ENCODE measurements around the gene ACOXL.

ACOXL gene

DNA sequence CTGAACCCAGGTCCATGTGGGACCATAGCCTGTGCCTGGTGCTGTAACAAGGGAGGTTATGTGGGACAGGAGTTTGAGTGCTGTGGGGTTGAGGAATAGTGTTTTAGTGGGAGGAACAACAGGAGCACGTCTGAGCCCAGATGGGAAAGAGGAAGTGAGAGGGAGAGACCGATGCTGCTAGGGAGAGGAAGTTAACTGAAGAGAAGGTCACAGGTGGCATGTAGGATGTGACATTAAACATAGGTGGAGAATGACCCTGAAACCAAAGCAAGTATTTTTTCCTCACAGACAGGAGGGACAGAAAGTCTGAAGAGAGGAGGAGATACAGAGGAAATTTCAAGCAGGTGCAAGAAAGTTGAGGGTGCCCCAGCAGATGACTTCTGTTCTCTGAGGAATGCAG, 87.8 kb downstream of the ACOXL start:
- no peak overlapping the region for H3K4me3 ChIP-seq (ENCODE audit: low read depth, low read length)
- TF ChIP-seq, protein P1, sequence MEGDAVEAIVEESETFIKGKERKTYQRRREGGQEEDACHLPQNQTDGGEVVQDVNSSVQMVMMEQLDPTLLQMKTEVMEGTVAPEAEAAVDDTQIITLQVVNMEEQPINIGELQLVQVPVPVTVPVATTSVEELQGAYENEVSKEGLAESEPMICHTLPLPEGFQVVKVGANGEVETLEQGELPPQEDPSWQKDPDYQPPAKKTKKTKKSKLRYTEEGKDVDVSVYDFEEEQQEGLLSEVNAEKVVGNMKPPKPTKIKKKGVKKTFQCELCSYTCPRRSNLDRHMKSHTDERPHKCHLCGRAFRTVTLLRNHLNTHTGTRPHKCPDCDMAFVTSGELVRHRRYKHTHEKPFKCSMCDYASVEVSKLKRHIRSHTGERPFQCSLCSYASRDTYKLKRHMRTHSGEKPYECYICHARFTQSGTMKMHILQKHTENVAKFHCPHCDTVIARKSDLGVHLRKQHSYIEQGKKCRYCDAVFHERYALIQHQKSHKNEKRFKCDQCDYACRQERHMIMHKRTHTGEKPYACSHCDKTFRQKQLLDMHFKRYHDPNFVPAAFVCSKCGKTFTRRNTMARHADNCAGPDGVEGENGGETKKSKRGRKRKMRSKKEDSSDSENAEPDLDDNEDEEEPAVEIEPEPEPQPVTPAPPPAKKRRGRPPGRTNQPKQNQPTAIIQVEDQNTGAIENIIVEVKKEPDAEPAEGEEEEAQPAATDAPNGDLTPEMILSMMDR (IDR thresholded peaks at IDR 0.05; ENCODE audit: control insufficient read depth, extremely low read depth, insufficient read depth), result no peak
- DNase-seq (ENCODE audit: low read depth), result no peak

GRCh38 chr2:110823165-110823564, 90.8 kb downstream of the ACOXL start:
- TF ChIP-seq, protein P1 (IDR thresholded peaks at IDR 0.05; ENCODE audit: control insufficient read depth, extremely low read depth, insufficient read depth), result no peak

DNA sequence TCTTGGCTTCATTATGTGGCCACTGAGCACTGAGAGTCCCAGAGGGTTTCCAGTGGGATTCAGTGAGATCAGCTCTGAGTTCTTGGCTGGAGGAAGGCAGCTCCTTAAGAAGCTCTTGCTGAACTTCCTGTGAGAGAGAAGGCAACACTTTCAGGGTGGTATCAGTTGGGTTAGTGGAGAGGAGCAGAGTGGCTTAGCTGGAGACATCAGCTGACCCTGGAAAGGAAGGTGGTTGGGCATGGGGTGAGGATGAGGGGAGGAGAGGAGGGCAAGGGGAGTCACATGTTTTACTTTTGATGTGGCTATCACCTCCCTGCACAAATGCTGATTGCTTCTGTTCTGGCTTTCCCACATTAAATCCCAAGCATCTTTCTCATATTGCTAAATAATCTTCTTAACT, 95.1 kb downstream of the ACOXL start:
- no peak overlapping the region for H3K4me3 ChIP-seq (ENCODE audit: low read depth, low read length)
- no peak for DNase-seq (ENCODE audit: low read depth)
- TF ChIP-seq, protein P1 (IDR thresholded peaks at IDR 0.05; ENCODE audit: control insufficient read depth, extremely low read depth, insufficient read depth), result no peak

More at GRCh38 chr2:110823165-110823564, 90.8 kb downstream of the ACOXL start:
- DNase-seq (ENCODE audit: low read depth), result no peak
- H3K4me3 ChIP-seq (ENCODE audit: low read depth, low read length), result no peak overlapping the region

DNA sequence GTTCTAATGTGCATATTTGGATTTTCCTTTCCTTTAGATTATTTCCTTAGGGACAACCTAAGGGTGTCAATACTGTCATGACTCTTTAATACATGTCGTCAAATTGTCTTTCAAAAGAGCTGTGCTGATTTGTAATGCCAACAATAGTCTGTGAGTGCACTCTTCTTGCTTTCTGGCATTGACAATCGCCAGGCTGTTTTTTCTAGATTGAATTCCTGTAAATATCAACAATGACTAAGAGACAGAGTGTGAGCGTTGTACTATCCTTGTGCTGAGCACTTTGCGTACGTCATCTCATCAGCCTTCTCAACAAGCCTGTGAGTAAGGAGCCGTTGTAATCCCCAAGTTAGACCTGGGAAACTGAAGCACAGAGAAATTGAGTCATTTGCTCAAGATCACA, 96.0 kb downstream of the ACOXL start:
- H3K4me3 ChIP-seq (ENCODE audit: low read depth, low read length), result no peak overlapping the region
- TF ChIP-seq, protein P1 (IDR thresholded peaks at IDR 0.05; ENCODE audit: control insufficient read depth, extremely low read depth, insufficient read depth), result no peak
- DNase-seq (ENCODE audit: low read depth), result no peak

GRCh38 chr2:110829413-110830146, 97.2 kb downstream of the ACOXL start:
- TF ChIP-seq, protein P1 (IDR thresholded peaks at IDR 0.05; ENCODE audit: control insufficient read depth, extremely low read depth, insufficient read depth), result no peak
- no peak for DNase-seq (ENCODE audit: low read depth)

GRCh38 chr2:110832740-110833139, 100.4 kb downstream of the ACOXL start:
- TF ChIP-seq, protein P1 (IDR thresholded peaks at IDR 0.05; ENCODE audit: control insufficient read depth, extremely low read depth, insufficient read depth), result no peak
- no peak overlapping the region for H3K4me3 ChIP-seq (ENCODE audit: low read depth, low read length)
- DNase-seq (ENCODE audit: low read depth), result no peak

More at GRCh38 chr2:110829413-110830146, 97.2 kb downstream of the ACOXL start:
- no peak overlapping the region for H3K4me3 ChIP-seq (ENCODE audit: low read depth, low read length)

All from LNCaP clone FGC (cell line).